Kidney (tissue), 14 donors: ENCODE measurements around the gene SEMA5A. TPM values are rescaled to one million over a fixed set of nuclear protein-coding genes. Genes with fewer than 3 reads are reported as not detected.

Source experiments
- DNase-seq, 5 donors: peaks; one replicate each; pipeline ENCODE4 v3.0.0-alpha.2; 2013 to 2020
- FAIRE-seq: peaks from 2 replicates; lab custom pipeline; 2012; peaks lifted over from hg19 to GRCh38; lab: Jason Lieb, UNC
- H3K27ac ChIP-seq, 2 donors: one replicate each; pipeline ENCODE4 v1.7.0; 2013; ENCODE audit warnings: low read depth in 2 of 2, low read length in 2 of 2, inconsistent platforms in 1 of 2
- H3K27me3 ChIP-seq: one replicate; pipeline ENCODE4 v1.7.1; 2013; ENCODE audit warnings: low read length, inconsistent platforms; ENCODE audit not compliant: control insufficient read depth, insufficient read depth
- H3K36me3 ChIP-seq, 3 donors: one replicate each; pipeline versions ENCODE4 v1.7.0 to v1.7.1; 2013; ENCODE audit warnings: low read length in 3 of 3, control low read depth in 1 of 3, inconsistent platforms in 1 of 3; ENCODE audit not compliant: insufficient read depth in 3 of 3, control insufficient read depth in 2 of 3
- H3K4me1 ChIP-seq, 3 donors: one replicate each; pipeline versions ENCODE4 v1.7.0 to v1.7.1; 2013; ENCODE audit warnings: low read length in 3 of 3, inconsistent platforms in 1 of 3, low read depth in 1 of 3; ENCODE audit not compliant: control insufficient read depth in 2 of 3, insufficient read depth in 2 of 3
- H3K4me3 ChIP-seq, 3 donors: one replicate each; pipeline versions ENCODE4 v1.7.0 to v1.8.1; 2013; ENCODE audit warnings: low read length in 3 of 3, control low read depth in 1 of 3, inconsistent platforms in 1 of 3
- H3K9ac ChIP-seq, 3 donors: one replicate each; pipeline versions ENCODE4 v1.7.0 to v1.7.1; 2013; ENCODE audit warnings: low read length in 3 of 3, control low read depth in 1 of 3, inconsistent platforms in 1 of 3
- H3K9me3 ChIP-seq, 3 donors: one replicate each; pipeline versions ENCODE4 v1.7.0 to v1.7.1; 2013; ENCODE audit warnings: low read length in 3 of 3, control low read depth in 1 of 3, inconsistent platforms in 1 of 3; ENCODE audit not compliant: control insufficient read depth in 2 of 3, insufficient read depth in 1 of 3
- intact Hi-C: fragments of 100-400 bp; cut with DNase I; formaldehyde crosslinking; loops from one replicate; pipeline ENCODE4 v1.11.1; 2022
- polyA plus RNA-seq: library from polyadenylated mRNA; stranded (reverse); fragments of 350-450 nt; fragmentation: Illumina TruSeq; extraction: RNeasy Lipid Tissue Mini Kit (QIAGEN cat#74804); gene quantifications from one replicate; pipeline ENCODE4 v1.2.3, GENCODE V29; 2014; ENCODE audit warnings: low read depth, low replicate concordance; ENCODE audit not compliant: insufficient read depth
- total RNA-seq: library from RNA; stranded (reverse); fragmentation: NEBNext Ultra II Directional; extraction: Animal tissue kit (Norgen Biotek cat#: 25700); gene quantifications from one replicate; pipeline ENCODE4 v1.2.1, GENCODE V29; 2021
- TF ChIP-seq, protein P1 (sequence below): IDR thresholded peaks from 3 replicates; pipeline ENCODE4 v1.5.1; 2012; ENCODE audit warnings: mild to moderate bottlenecking, moderate library complexity, borderline replicate concordance; ENCODE audit not compliant: insufficient read depth; ENCODE audit errors: extremely low read depth
- donor health status: control.
- donor health status: control.
- donor health status: control.
- donor health status: control.
- donor health status: control.
- donor health status: DM: yes; HTN: yes; CAD: no.
- donor health status: Normal renal cell carcinoma (clear cell type).

The SEMA5A gene
- total and polyA plus RNA-seq, 2 donors from 2014 or later, result 7.9 to 23.3 TPM

DNA sequence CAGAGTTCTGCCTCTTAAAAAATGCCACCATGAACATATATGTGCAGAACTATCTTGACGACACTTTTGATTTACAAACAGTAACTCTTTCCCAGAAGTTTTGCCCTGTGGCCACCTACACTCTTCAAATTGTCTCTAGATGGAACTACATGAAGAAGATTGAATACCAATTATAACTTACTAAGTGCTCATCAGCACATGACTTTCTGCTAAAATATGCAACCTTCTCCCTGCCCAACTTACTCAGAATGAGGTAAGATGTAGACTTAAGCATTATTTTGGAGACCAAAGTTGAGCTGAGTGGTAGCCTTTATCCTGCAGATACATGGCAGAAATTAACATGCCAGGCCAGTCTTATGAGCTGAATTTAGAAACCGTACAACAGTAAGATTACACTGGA lies 105.4 kb downstream of the SEMA5A start:
- FAIRE-seq (no peak), DNase-seq (no peak)
- Histone ChIP-seq H3K4me3 (no peak overlapping the region), H3K4me1 (no peaks in the 10 kb centered on the region), H3K27me3 (no peaks in the 10 kb centered on the region), H3K9me3 (no peaks in the 10 kb centered on the region), H3K36me3 (no peaks in the 10 kb centered on the region), H3K9ac (no peak overlapping the region), H3K27ac (no peak overlapping the region)
- TF ChIP-seq, protein P1, sequence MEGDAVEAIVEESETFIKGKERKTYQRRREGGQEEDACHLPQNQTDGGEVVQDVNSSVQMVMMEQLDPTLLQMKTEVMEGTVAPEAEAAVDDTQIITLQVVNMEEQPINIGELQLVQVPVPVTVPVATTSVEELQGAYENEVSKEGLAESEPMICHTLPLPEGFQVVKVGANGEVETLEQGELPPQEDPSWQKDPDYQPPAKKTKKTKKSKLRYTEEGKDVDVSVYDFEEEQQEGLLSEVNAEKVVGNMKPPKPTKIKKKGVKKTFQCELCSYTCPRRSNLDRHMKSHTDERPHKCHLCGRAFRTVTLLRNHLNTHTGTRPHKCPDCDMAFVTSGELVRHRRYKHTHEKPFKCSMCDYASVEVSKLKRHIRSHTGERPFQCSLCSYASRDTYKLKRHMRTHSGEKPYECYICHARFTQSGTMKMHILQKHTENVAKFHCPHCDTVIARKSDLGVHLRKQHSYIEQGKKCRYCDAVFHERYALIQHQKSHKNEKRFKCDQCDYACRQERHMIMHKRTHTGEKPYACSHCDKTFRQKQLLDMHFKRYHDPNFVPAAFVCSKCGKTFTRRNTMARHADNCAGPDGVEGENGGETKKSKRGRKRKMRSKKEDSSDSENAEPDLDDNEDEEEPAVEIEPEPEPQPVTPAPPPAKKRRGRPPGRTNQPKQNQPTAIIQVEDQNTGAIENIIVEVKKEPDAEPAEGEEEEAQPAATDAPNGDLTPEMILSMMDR, result no peak
- intact Hi-C loops, result no loop called here

DNA sequence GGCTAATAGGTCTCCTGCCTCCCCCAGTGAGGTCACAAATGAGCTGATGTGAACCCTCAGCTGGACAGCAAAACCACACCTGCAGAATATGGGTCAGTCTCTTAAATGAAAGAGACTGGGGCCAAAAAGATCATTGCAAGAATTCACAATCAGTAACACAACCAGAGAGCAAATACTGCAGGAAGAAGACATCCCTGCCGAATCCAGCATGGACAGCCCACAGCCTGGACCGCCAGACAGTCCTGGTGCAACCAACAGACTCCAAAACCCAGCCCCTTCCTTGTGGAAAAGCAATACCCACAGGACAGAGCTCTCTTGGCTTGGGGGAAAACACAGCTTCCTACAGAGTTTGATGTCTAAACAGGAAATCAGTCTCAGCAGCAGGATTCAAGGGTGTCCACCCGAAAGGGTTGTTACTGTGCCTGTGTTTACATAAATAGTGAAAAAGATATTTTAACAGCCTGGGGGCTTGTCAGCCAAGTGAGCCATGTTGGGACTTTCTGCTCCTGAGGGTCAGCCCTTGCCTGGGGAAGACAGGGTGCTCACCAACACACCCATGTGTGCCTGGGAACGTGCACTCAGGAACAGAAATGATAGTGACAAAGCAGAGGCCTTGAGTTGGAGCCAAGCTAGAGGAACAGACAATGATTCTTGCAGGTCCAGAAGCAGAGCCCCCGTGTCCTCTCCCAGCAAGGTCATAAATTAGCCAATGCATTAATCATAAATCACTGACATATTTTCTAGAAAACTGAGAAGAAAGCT lies 106.2 kb downstream of the SEMA5A start:
- no peaks in the 10 kb centered on the region for H3K4me1 ChIP-seq
- no peaks in the 10 kb centered on the region for H3K27me3 ChIP-seq
- DNase-seq (no peak), FAIRE-seq (no peak)
- no peaks in the 10 kb centered on the region for H3K36me3 ChIP-seq
- no peak overlapping the region for H3K4me3 ChIP-seq
- H3K27ac ChIP-seq, result no peak overlapping the region
- H3K9ac ChIP-seq, result no peak overlapping the region
- TF ChIP-seq, protein P1, result no peak
- no peaks in the 10 kb centered on the region for H3K9me3 ChIP-seq
- intact Hi-C loops, result no loop called here

DNA sequence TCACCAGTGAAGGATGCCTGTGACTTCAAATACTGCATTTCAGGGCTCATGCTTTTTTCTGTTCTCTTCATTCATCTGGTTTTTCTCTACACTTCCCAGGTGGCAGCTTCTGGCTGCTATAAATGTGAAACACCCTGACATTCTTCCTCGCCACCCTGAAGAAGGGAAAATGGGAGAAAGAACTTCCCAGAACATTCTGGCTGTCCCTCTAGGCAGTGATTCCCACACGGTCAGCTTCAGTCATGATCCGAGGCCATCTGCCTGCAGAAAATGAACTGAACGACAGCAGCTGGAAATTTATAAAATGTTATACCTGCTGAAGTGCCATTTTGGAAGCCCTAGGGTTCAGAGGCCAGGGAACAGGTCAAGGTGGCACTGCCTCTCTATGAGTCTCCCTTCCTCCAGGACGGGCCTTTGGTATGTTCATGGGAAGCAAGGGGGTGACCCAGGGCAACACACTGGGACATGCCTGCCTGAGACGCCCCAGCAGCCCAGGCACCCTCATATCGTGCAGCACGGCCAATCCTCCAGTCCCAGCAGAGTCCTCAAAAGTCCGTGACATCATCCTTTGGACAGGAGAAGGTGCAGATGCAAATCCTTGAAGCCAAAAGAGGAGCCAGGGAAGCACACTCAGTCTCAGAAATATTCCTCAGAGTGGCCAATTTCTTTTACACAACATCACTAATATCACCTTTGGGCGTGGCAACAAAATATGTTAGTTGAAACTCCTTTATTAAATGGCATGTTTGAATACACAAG lies 107.1 kb downstream of the SEMA5A start:
- DNase-seq (no peak), FAIRE-seq (no peak)
- H3K9ac ChIP-seq, result no peak overlapping the region
- H3K9me3 ChIP-seq, result no peaks in the 10 kb centered on the region
- TF ChIP-seq, protein P1, result no peak
- H3K27ac ChIP-seq, result no peak overlapping the region
- no peaks in the 10 kb centered on the region for H3K27me3 ChIP-seq
- H3K4me1 ChIP-seq, result no peaks in the 10 kb centered on the region
- no peaks in the 10 kb centered on the region for H3K36me3 ChIP-seq
- intact Hi-C loops, result no loop called here
- H3K4me3 ChIP-seq, result no peak overlapping the region
